ENCODE data around the gene GEMIN7.

GEMIN7 gene

GRCh38 chr19:45076851-45077730 is 2.0 kb upstream of the GEMIN7 start:
- H3K36me3 ChIP-seq (ENCODE audit: low read depth): peaks cover 13% of the 10 kb centered on the region
- ATAC-seq (ENCODE audit: low read depth) (no peak), DNase-seq (ENCODE audit: low spot score) (no peak)
- peaks cover 4% of the 10 kb centered on the region for H3K4me1 ChIP-seq (ENCODE audit: insufficient read depth, poor library complexity, severe bottlenecking)
- H3K27ac ChIP-seq (ENCODE audit: poor library complexity, severe bottlenecking): peak overlapping the region; percentile 71
- no peaks in the 10 kb centered on the region for H3K27me3 ChIP-seq (ENCODE audit: insufficient read depth, poor library complexity, severe bottlenecking)
- no peaks in the 10 kb centered on the region for H3K9me3 ChIP-seq (ENCODE audit: severe bottlenecking)
- TF ChIP-seq, protein P1, sequence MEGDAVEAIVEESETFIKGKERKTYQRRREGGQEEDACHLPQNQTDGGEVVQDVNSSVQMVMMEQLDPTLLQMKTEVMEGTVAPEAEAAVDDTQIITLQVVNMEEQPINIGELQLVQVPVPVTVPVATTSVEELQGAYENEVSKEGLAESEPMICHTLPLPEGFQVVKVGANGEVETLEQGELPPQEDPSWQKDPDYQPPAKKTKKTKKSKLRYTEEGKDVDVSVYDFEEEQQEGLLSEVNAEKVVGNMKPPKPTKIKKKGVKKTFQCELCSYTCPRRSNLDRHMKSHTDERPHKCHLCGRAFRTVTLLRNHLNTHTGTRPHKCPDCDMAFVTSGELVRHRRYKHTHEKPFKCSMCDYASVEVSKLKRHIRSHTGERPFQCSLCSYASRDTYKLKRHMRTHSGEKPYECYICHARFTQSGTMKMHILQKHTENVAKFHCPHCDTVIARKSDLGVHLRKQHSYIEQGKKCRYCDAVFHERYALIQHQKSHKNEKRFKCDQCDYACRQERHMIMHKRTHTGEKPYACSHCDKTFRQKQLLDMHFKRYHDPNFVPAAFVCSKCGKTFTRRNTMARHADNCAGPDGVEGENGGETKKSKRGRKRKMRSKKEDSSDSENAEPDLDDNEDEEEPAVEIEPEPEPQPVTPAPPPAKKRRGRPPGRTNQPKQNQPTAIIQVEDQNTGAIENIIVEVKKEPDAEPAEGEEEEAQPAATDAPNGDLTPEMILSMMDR (IDR thresholded peaks at IDR 0.05; ENCODE audit: poor library complexity, severe bottlenecking): no peak
- H3K4me3 ChIP-seq (ENCODE audit: severe bottlenecking): peak overlapping the region; percentile 50

- peaks cover 4% of the 10 kb centered on the region for H3K4me1 ChIP-seq (ENCODE audit: insufficient read depth, poor library complexity, severe bottlenecking)
Measured at GRCh38 chr19:45078390-45079062, 534 bp upstream of the GEMIN7 start.

DNA sequence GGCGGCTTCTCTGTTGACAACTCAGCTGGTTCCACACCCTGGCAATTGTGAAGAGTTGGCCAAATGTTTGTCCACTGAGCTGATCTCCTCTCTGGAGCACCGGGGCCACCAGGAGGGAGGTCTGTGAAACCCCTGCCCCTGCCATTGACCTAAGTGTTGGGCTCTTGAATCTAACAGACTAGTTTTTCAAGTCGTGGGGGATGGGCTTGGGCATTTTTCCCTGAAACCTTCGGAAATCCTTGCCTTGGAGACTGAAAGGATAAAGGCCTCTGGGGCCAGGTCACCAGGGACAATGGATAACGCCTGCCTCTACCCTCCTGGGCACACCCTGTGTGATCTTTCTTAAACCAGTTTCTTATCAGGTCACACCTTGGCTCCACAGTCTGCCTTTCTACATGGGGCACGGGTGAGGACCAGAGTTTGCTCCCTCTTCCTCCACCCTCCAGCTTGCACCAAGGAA is 881 bp downstream of the GEMIN7 start:
- no peaks in the 10 kb centered on the region for H3K9me3 ChIP-seq (ENCODE audit: severe bottlenecking)
- no peak for ATAC-seq (ENCODE audit: low read depth)
- TF ChIP-seq, protein P1 (IDR thresholded peaks at IDR 0.05; ENCODE audit: poor library complexity, severe bottlenecking): no peak
- no peak for DNase-seq (ENCODE audit: low spot score)
- H3K4me1 ChIP-seq (ENCODE audit: insufficient read depth, poor library complexity, severe bottlenecking): peaks cover 4% of the 10 kb centered on the region
- H3K36me3 ChIP-seq (ENCODE audit: low read depth): peaks cover 28% of the 10 kb centered on the region
- H3K27me3 ChIP-seq (ENCODE audit: insufficient read depth, poor library complexity, severe bottlenecking): no peaks in the 10 kb centered on the region
- H3K27ac ChIP-seq (ENCODE audit: poor library complexity, severe bottlenecking): peak overlapping the region; percentile 51
- peak overlapping the region; percentile 88 for H3K4me3 ChIP-seq (ENCODE audit: severe bottlenecking)

More at GRCh38 chr19:45078390-45079062, 534 bp upstream of the GEMIN7 start:
- TF ChIP-seq, protein P1 (IDR thresholded peaks at IDR 0.05; ENCODE audit: poor library complexity, severe bottlenecking): no peak
- H3K27ac ChIP-seq (ENCODE audit: poor library complexity, severe bottlenecking): peak overlapping the region; percentile 51
- H3K27me3 ChIP-seq (ENCODE audit: insufficient read depth, poor library complexity, severe bottlenecking): no peaks in the 10 kb centered on the region
- peak overlapping the region; percentile 88 for H3K4me3 ChIP-seq (ENCODE audit: severe bottlenecking)
- DNase-seq (ENCODE audit: low spot score) (no peak), ATAC-seq (ENCODE audit: low read depth) (no peak)
- peaks cover 21% of the 10 kb centered on the region for H3K36me3 ChIP-seq (ENCODE audit: low read depth)
- H3K9me3 ChIP-seq (ENCODE audit: severe bottlenecking): no peaks in the 10 kb centered on the region

DNA sequence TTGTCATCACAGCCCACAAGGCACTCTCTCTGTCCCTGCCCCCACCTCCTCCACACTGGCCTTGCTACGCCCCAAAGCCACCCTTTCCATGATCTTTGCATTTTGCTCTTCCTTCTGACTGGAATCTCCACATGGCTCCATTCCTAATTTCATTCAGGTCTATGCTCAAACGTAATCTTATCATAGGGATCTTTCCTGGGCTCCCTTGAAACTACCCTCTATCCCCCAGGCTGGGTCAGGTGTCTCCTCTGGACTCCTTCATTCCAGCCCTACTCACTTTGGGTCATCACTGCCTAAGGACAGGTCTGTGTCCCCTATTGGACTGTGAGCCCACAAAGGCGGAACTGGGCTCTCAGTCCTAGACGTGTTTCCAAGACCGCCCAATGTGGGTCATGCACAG is 3.1 kb downstream of the GEMIN7 start:
- TF ChIP-seq, protein P1 (IDR thresholded peaks at IDR 0.05; ENCODE audit: poor library complexity, severe bottlenecking): no peak
- H3K27ac ChIP-seq (ENCODE audit: poor library complexity, severe bottlenecking): no peak overlapping the region
- ATAC-seq (ENCODE audit: low read depth) (no peak), DNase-seq (ENCODE audit: low spot score) (no peak)
- H3K4me3 ChIP-seq (ENCODE audit: severe bottlenecking): no peak overlapping the region
- no peaks in the 10 kb centered on the region for H3K9me3 ChIP-seq (ENCODE audit: severe bottlenecking)
- peaks cover 44% of the 10 kb centered on the region for H3K36me3 ChIP-seq (ENCODE audit: low read depth)
- no peaks in the 10 kb centered on the region for H3K4me1 ChIP-seq (ENCODE audit: insufficient read depth, poor library complexity, severe bottlenecking)
- no peaks in the 10 kb centered on the region for H3K27me3 ChIP-seq (ENCODE audit: insufficient read depth, poor library complexity, severe bottlenecking)
